ENCODE results near the gene ZBTB18. TPM values are rescaled to one million over a fixed set of nuclear protein-coding genes. Genes with fewer than 3 reads are reported as not detected.

The ZBTB18 gene
- total RNA-seq, 1 experiment from 2014 or later: 1.8 TPM

DNA sequence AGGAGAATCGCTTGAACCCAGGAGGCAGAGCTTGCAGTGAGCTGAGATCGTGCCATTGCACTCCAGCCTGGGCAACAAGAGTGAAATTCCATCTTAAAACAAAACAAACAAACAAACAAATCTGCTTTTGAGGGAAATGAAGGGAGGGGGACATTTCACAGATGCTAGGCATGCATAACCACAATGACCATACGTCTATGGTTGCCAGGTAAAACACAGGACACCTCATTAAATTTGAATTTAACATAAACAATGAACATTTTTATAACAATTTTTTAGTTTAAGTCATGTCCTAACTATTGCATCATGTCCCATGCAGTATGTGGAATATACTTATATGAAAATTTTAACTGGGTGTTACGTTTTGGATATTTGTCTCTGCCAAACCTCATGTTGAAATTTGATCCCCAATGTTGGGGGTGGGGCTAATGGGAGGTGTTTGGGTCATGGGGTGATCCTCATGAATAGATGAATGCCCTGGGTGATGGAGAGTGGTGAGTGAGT, 31.0 kb upstream of the ZBTB18 start (continued):
- TF ChIP-seq, protein P1, sequence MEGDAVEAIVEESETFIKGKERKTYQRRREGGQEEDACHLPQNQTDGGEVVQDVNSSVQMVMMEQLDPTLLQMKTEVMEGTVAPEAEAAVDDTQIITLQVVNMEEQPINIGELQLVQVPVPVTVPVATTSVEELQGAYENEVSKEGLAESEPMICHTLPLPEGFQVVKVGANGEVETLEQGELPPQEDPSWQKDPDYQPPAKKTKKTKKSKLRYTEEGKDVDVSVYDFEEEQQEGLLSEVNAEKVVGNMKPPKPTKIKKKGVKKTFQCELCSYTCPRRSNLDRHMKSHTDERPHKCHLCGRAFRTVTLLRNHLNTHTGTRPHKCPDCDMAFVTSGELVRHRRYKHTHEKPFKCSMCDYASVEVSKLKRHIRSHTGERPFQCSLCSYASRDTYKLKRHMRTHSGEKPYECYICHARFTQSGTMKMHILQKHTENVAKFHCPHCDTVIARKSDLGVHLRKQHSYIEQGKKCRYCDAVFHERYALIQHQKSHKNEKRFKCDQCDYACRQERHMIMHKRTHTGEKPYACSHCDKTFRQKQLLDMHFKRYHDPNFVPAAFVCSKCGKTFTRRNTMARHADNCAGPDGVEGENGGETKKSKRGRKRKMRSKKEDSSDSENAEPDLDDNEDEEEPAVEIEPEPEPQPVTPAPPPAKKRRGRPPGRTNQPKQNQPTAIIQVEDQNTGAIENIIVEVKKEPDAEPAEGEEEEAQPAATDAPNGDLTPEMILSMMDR (IDR thresholded peaks at IDR 0.05 in 2 of 3, conservative IDR thresholded peaks at IDR 0.05 in 1 of 3; ENCODE audit: borderline replicate concordance in 1 of 3, insufficient read depth in 1 of 3, low read depth in 2 of 3, low read length in 2 of 3): no peak
- no peak for TF ChIP-seq JUND (IDR thresholded peaks at IDR 0.05)
- TF ChIP-seq CBX3 (IDR thresholded peaks at IDR 0.05; ENCODE audit: low read depth): no peak
- TF ChIP-seq, protein P2, sequence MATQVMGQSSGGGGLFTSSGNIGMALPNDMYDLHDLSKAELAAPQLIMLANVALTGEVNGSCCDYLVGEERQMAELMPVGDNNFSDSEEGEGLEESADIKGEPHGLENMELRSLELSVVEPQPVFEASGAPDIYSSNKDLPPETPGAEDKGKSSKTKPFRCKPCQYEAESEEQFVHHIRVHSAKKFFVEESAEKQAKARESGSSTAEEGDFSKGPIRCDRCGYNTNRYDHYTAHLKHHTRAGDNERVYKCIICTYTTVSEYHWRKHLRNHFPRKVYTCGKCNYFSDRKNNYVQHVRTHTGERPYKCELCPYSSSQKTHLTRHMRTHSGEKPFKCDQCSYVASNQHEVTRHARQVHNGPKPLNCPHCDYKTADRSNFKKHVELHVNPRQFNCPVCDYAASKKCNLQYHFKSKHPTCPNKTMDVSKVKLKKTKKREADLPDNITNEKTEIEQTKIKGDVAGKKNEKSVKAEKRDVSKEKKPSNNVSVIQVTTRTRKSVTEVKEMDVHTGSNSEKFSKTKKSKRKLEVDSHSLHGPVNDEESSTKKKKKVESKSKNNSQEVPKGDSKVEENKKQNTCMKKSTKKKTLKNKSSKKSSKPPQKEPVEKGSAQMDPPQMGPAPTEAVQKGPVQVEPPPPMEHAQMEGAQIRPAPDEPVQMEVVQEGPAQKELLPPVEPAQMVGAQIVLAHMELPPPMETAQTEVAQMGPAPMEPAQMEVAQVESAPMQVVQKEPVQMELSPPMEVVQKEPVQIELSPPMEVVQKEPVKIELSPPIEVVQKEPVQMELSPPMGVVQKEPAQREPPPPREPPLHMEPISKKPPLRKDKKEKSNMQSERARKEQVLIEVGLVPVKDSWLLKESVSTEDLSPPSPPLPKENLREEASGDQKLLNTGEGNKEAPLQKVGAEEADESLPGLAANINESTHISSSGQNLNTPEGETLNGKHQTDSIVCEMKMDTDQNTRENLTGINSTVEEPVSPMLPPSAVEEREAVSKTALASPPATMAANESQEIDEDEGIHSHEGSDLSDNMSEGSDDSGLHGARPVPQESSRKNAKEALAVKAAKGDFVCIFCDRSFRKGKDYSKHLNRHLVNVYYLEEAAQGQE (IDR thresholded peaks at IDR 0.05; ENCODE audit: low read depth): no peak
- TF ChIP-seq SP1 (IDR thresholded peaks at IDR 0.05; ENCODE audit: low read depth): no peak
- no peak for TF ChIP-seq CEBPB (IDR thresholded peaks at IDR 0.05; ENCODE audit: low read depth)

DNA sequence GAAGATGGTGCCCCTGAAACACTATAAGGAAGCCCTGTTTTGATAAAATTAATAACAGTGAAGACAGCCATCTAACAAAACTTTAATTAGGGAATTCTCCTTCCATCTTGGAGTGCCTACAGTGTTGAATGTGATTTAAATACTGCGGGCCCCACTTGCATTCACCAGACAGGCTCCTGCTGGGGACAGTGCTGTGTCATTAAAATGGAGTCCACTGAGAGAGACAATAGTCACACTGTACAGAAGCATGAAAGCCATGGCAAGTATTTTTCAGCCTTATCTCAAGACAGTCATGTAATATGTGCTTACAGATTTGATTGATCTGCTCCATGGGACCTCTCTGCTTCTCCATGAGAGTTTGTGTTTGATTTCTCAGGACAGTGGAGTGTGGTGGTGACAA, 29.7 kb upstream of the ZBTB18 start:
- ChIA-PET RAD21 (ENCODE audit: low non-redundant PET in 1 of 2, low total read pairs in 2 of 2, uncharacterized antibody in 2 of 2, unreplicated experiment in 2 of 2) (no interaction called here), CTCF (no interaction called here), POLR2A (no interaction called here)
- intact Hi-C loops (cut with micrococcal nuclease): no loop called here
- TF ChIP-seq EGR1 (IDR thresholded peaks at IDR 0.05; ENCODE audit: low read depth): no peak
- TF ChIP-seq RAD21 (IDR thresholded peaks at IDR 0.05; ENCODE audit: low read depth): no peak
- H3K4me3 ChIP-seq (replicated peaks in 1 of 2; ENCODE audit: low read depth in 1 of 2, low read length in 2 of 2): no peak overlapping the region
- no TSS peak for BruUV-seq (replicated peaks)
- DNase-seq (ENCODE audit: low read depth, low spot score) (no peak), ATAC-seq (no peak)
- H3K9me3 ChIP-seq (ENCODE audit: control insufficient read depth in 1 of 2, insufficient read depth in 1 of 2, low read depth in 1 of 2, low read length in 2 of 2): no peaks in the 10 kb centered on the region
- no peaks in the 10 kb centered on the region for H3K36me3 ChIP-seq (ENCODE audit: control insufficient read depth in 1 of 2, insufficient read depth in 2 of 2, low read length in 2 of 2)
- no peaks in the 10 kb centered on the region for H4K20me1 ChIP-seq (ENCODE audit: insufficient read depth)
- no peak overlapping the region for H3K9ac ChIP-seq (ENCODE audit: low read length)
- peaks cover 22% of the 10 kb centered on the region; the same call in 1 of the 2 replicates for H3K27me3 ChIP-seq (ENCODE audit: insufficient read depth, low read length)
- no peaks in the 10 kb centered on the region for H3K9me2 ChIP-seq (ENCODE audit: insufficient read depth)
- H3K4me2 ChIP-seq (ENCODE audit: low read length): no peak overlapping the region
- no peaks in the 10 kb centered on the region for H3K4me1 ChIP-seq (ENCODE audit: control insufficient read depth in 1 of 2, insufficient read depth in 2 of 2, low read length in 2 of 2)
- no peaks in the 10 kb centered on the region for H3K79me2 ChIP-seq (ENCODE audit: insufficient read depth, low read length)
- H3K27ac ChIP-seq (ENCODE audit: low read depth, low read length): no peak overlapping the region
- no peak overlapping the region for H2AFZ ChIP-seq (ENCODE audit: low read depth, low read length, poor library complexity, severe bottlenecking)

Data from HCT116 (cell line).